Liver (tissue), 3 donors: ENCODE results near the gene CDH22.

Source experiments
- RAD21 ChIP-seq, 2 donors: IDR thresholded peaks; 2 replicates each; pipeline ENCODE4 v1.6.1; 2016; ENCODE audit warnings: antibody characterized with exemption in 2 of 2, mild to moderate bottlenecking in 2 of 2
- TAF1 ChIP-seq: conservative IDR thresholded peaks from 2 replicates; pipeline ENCODE4 v1.6.1; 2016; ENCODE audit warnings: antibody characterized with exemption, mild to moderate bottlenecking
- TF ChIP-seq, protein P1 (sequence below): fragments of 150-350 bp; IDR thresholded peaks from 2 replicates; pipeline ENCODE4 v1.5.1; 2017; ENCODE audit warnings: improper control_type of control experiment, low read depth, low read length; ENCODE audit not compliant: missing input control
- donor health status: healthy.
- donor health status: healthy.

DNA sequence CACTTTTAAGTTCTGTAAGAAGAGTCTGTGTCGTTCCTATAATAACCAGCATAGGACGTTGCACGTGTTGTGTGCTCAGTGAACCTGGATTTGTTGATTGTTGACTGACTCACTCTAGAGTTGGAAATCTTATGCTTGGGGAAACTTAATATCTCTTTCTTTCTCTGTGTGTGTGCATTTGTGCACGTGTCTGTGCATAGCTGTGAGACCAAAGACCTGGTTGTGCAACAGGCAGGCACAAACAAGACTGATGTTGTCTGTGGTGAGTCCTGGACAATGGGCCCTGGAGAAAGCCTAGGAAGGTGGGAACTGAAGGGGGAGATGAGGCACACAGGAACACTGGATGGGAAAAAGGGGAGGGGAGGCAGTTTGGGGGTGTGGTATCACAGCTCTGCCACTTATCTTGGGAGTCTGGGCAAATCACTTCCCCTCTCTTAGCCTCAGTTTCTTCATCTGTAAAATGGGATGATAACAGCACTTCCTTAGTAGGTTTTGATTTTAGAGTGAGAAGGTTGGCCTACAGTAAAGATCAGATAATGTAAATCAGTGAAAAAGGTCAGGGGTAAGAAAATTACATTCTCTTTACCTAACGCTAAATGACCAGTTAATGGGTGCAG lies 181.8 kb downstream of the CDH22 start:
- TF ChIP-seq, protein P1, sequence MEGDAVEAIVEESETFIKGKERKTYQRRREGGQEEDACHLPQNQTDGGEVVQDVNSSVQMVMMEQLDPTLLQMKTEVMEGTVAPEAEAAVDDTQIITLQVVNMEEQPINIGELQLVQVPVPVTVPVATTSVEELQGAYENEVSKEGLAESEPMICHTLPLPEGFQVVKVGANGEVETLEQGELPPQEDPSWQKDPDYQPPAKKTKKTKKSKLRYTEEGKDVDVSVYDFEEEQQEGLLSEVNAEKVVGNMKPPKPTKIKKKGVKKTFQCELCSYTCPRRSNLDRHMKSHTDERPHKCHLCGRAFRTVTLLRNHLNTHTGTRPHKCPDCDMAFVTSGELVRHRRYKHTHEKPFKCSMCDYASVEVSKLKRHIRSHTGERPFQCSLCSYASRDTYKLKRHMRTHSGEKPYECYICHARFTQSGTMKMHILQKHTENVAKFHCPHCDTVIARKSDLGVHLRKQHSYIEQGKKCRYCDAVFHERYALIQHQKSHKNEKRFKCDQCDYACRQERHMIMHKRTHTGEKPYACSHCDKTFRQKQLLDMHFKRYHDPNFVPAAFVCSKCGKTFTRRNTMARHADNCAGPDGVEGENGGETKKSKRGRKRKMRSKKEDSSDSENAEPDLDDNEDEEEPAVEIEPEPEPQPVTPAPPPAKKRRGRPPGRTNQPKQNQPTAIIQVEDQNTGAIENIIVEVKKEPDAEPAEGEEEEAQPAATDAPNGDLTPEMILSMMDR: no peak
- TF ChIP-seq TAF1: no peak
- TF ChIP-seq RAD21 (IDR thresholded peaks at IDR 0.05): no peak
